K562 (cell line): ENCODE measurements around the gene DBF4B. TPM values are rescaled to one million over a fixed set of nuclear protein-coding genes. Genes with fewer than 3 reads are reported as not detected.
A peak's percentile ranks its signal among the peaks of the same experiment; 100 is the strongest.

Experiments
- C11orf30 ChIP-seq: fragments of 450-650 bp; IDR thresholded peaks from 2 replicates; pipeline ENCODE4 v1.6.1; 2016; ENCODE audit warnings: low read depth, mild to moderate bottlenecking
- CHD4 ChIP-seq: fragments of 200-600 bp; sonication (generic); IDR thresholded peaks from 3 replicates; pipeline ENCODE4 v1.6.1; 2012; ENCODE audit warnings: low read depth, mild to moderate bottlenecking, mixed read lengths, low read length, inconsistent platforms; ENCODE audit not compliant: insufficient read depth, insufficient replicate concordance, poor library complexity, severe bottlenecking
- CLOCK ChIP-seq: fragments of 250-450 bp; sonication (Bioruptor Pico); IDR thresholded peaks from 2 replicates; pipeline ENCODE4 v1.4.0; 2020; ENCODE audit warnings: mild to moderate bottlenecking, moderate library complexity, borderline replicate concordance
- FOXK2 ChIP-seq, 2 experiments: fragments of 450-650 bp; IDR thresholded peaks in 1 of 2; conservative IDR thresholded peaks in 1 of 2; 2 replicates each; pipeline ENCODE4 v1.6.1; 2016; ENCODE audit warnings: low read depth in 2 of 2, mild to moderate bottlenecking in 1 of 2
- HDGF ChIP-seq: fragments of 450-650 bp; IDR thresholded peaks from 2 replicates; pipeline ENCODE4 v1.6.1; 2016
- MCM2 ChIP-seq: fragments of 450-650 bp; IDR thresholded peaks from 2 replicates; pipeline ENCODE4 v1.6.1; 2017; ENCODE audit warnings: low read depth, mild to moderate bottlenecking
- MXI1 ChIP-seq: IDR thresholded peaks from 2 replicates; pipeline ENCODE4 v1.6.1; 2011; ENCODE audit warnings: low read depth, mild to moderate bottlenecking, improper control_type of control experiment, low read length
- NFXL1 ChIP-seq: fragments of 450-650 bp; formaldehyde crosslinking; IDR thresholded peaks from 2 replicates; pipeline ENCODE4 v1.4.0; 2021; ENCODE audit warnings: mild to moderate bottlenecking
- RBFOX2 ChIP-seq: fragments of 200-400 bp; formaldehyde crosslinking; IDR thresholded peaks from 2 replicates; pipeline ENCODE4 v1.6.1; 2017; ENCODE audit warnings: low read depth, mild to moderate bottlenecking, low read length, moderate library complexity
- TAF1 ChIP-seq: IDR thresholded peaks from 2 replicates; pipeline ENCODE4 v1.6.1; 2011; ENCODE audit warnings: mild to moderate bottlenecking, low read length, moderate library complexity; ENCODE audit not compliant: insufficient read depth, control insufficient read depth, severe bottlenecking; ENCODE audit errors: extremely low read depth
- TAF15 ChIP-seq: fragments of 200-400 bp; formaldehyde crosslinking; IDR thresholded peaks from 2 replicates; pipeline ENCODE4 v1.6.1; 2017; ENCODE audit warnings: mild to moderate bottlenecking, low read depth, low read length, moderate library complexity
- TEAD1 ChIP-seq, 2 experiments: fragments of 450-650 bp in 1 of 2; sonication (generic) in 1 of 2; formaldehyde crosslinking; IDR thresholded peaks; 2 replicates each; pipeline versions ENCODE4 v1.4.0 to v1.8.0; 2020 to 2022; ENCODE audit warnings: mild to moderate bottlenecking in 2 of 2, missing genetic modification reagents in 1 of 2
- THAP7 ChIP-seq: fragments of 250-450 bp; sonication (Bioruptor Pico); IDR thresholded peaks from 2 replicates; pipeline ENCODE4 v1.5.0; 2021
- YY1 ChIP-seq, 3 experiments: IDR thresholded peaks; 2 replicates each; pipeline ENCODE4 v1.6.1; 2011; ENCODE audit warnings: low read length in 2 of 3, mild to moderate bottlenecking in 2 of 3, moderate library complexity in 2 of 3, borderline replicate concordance in 1 of 3, control low read depth in 1 of 3, low read depth in 1 of 3; ENCODE audit not compliant: insufficient read depth in 3 of 3, insufficient replicate concordance in 2 of 3, control insufficient read depth in 1 of 3, insufficient read length in 1 of 3; ENCODE audit errors: extremely low read depth in 1 of 3
- ZNF133 ChIP-seq: fragments of 250-450 bp; sonication (Bioruptor Pico); IDR thresholded peaks from 2 replicates; pipeline ENCODE4 v1.4.0; 2020; ENCODE audit warnings: mild to moderate bottlenecking
- ZNF263 ChIP-seq: sonication (generic); formaldehyde crosslinking; IDR thresholded peaks from 2 replicates; pipeline ENCODE4 v1.8.0; 2022; ENCODE audit warnings: mild to moderate bottlenecking, missing genetic modification reagents, borderline replicate concordance
- ZNF586 ChIP-seq: fragments of 450-650 bp; formaldehyde crosslinking; conservative IDR thresholded peaks from 2 replicates; pipeline ENCODE4 v1.4.0; 2020; ENCODE audit warnings: mild to moderate bottlenecking, moderate library complexity
- ZNF740 ChIP-seq, 3 experiments: fragments of 200-800 bp in 1 of 3; sonication (Bioruptor generic) in 1 of 3; sonication (generic) in 1 of 3; formaldehyde crosslinking in 1 of 3; IDR thresholded peaks; 2 replicates each; pipeline versions ENCODE4 v1.6.1 to v1.8.0; 2016 to 2022; ENCODE audit warnings: mild to moderate bottlenecking in 2 of 3, missing compliant biosample characterization in 2 of 3, missing genetic modification characterization in 2 of 3, missing genetic modification reagents in 1 of 3
- polyA plus RNA-seq, 8 experiments: library from polyadenylated mRNA; depleted of rRNA in 4 of 8; stranded (reverse) in 5 of 8; unstranded in 3 of 8; fragments of >200 nt; fragmentation: Nextera tagmentation in 2 of 8; fragmentation: Illumina TruSeq in 1 of 8; extraction: Ambion mirVana in 2 of 8; extraction: Trizol in 1 of 8; gene quantifications; 2 replicates each; pipeline versions ENCODE4 v1.2.1 to v1.2.3, GENCODE V29; 2011 to 2014; ENCODE audit warnings: inconsistent platforms in 1 of 8, missing spikeins in 1 of 8
- total RNA-seq, 7 experiments: library from RNA; depleted of rRNA in 6 of 7; stranded (reverse); fragments of >200 nt in 6 of 7; fragmentation: Illumina TruSeq in 2 of 7; extraction: Trizol in 2 of 7; gene quantifications; 2 replicates each; pipeline versions ENCODE4 v1.2.1 to v1.2.3, GENCODE V29; 2011 to 2021; ENCODE audit warnings: low replicate concordance in 1 of 7
- TF ChIP-seq, protein P1 (sequence below): sonication (generic); formaldehyde crosslinking; IDR thresholded peaks from 2 replicates; pipeline ENCODE4 v1.9.0; 2022; ENCODE audit warnings: mild to moderate bottlenecking, missing genetic modification reagents

The DBF4B gene
- total and polyA plus RNA-seq, 9 of the 15 experiments (the other 6 are each of a cell fraction or from before 2014, with no cell fraction given): 2.5 to 26.9 (median 14.6) TPM

- TF ChIP-seq FOXK2 (conservative IDR thresholded peaks at IDR 0.05 in 1 of 2, IDR thresholded peaks at IDR 0.05 in 1 of 2; ENCODE audit: low read depth in 2 of 2) (0 out of 4 replicates have a peak, but pooled peaks of 1 of the 2 experiments have one; percentile 13), TEAD1 (CRISPR knock-in tag; IDR thresholded peaks at IDR 0.05) (peak in 1 of 2 experiments; percentile 45; a peak in 2 of 4 replicates), MXI1 (peak; percentile 12; the same call in 1 of the 2 replicates), TAF15 (no peak), ZNF586 (CRISPR knock-in tag) (no peak), ZNF133 (CRISPR knock-in tag) (no peak), HDGF (no peak), ZNF740 (CRISPR knock-in tag; IDR thresholded peaks at IDR 0.05) (no peak), ZNF740 (tag; IDR thresholded peaks at IDR 0.05) (no peak), C11orf30 (peak; percentile 95), NFXL1 (CRISPR knock-in tag) (no peak), YY1 (IDR thresholded peaks at IDR 0.05; ENCODE audit: borderline replicate concordance in 1 of 3, control insufficient read depth in 1 of 3, extremely low read depth in 1 of 3, insufficient read depth in 3 of 3, insufficient read length in 1 of 3, insufficient replicate concordance in 2 of 3, low read depth in 1 of 3, low read length in 2 of 3) (peak; percentile 97 to 99 (median 99)), CLOCK (no peak), MCM2 (no peak), THAP7 (no peak), RBFOX2 (peak; percentile 97), ZNF263 (no peak), TAF1 (peak; percentile 97), CHD4 (no peak)
- TF ChIP-seq, protein P1, sequence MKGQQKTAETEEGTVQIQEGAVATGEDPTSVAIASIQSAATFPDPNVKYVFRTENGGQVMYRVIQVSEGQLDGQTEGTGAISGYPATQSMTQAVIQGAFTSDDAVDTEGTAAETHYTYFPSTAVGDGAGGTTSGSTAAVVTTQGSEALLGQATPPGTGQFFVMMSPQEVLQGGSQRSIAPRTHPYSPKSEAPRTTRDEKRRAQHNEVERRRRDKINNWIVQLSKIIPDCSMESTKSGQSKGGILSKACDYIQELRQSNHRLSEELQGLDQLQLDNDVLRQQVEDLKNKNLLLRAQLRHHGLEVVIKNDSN (CRISPR knock-in tag): no peak; the same call in none of the 2 replicates
Measured at GRCh38 chr17:44689477-44690217, 18.8 kb upstream of the DBF4B start, which contains the start of gene CCDC43 (continued).
